DND-41 (cell line): Measurements from ENCODE around the gene SFMBT2.

Experiments
- EZH2 ChIP-seq: IDR thresholded peaks from 3 replicates; pipeline ENCODE4 v1.6.1; 2012; ENCODE audit warnings: borderline replicate concordance, low read depth, mild to moderate bottlenecking, moderate library complexity, low read length, inconsistent platforms; ENCODE audit not compliant: severe bottlenecking
- TF ChIP-seq, protein P1 (sequence below): IDR thresholded peaks from 2 replicates; pipeline ENCODE4 v1.5.1; 2012; ENCODE audit warnings: borderline replicate concordance, low read length, moderate library complexity, mild to moderate bottlenecking; ENCODE audit not compliant: poor library complexity, severe bottlenecking; ENCODE audit errors: extremely low read depth

DNA sequence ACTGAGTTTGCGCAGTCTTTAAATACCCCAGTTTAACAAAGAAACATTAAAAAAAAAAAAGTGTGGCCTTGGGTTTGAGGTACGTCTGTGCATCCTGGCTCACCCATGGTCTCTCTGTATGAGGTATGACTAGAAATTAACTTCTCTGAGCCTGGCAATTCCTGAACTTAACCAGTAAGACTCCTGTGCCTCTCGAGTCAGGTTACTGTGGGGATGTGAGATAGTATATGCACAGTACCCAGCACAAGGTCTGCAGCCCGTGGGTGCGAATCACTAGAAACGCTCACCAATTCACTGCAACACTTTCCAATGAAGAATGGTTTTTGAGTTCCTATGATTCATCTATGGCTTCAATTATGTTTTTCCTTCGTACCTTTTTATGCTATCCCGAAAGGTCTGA lies 149.9 kb downstream of the SFMBT2 start:
- TF ChIP-seq, protein P1, sequence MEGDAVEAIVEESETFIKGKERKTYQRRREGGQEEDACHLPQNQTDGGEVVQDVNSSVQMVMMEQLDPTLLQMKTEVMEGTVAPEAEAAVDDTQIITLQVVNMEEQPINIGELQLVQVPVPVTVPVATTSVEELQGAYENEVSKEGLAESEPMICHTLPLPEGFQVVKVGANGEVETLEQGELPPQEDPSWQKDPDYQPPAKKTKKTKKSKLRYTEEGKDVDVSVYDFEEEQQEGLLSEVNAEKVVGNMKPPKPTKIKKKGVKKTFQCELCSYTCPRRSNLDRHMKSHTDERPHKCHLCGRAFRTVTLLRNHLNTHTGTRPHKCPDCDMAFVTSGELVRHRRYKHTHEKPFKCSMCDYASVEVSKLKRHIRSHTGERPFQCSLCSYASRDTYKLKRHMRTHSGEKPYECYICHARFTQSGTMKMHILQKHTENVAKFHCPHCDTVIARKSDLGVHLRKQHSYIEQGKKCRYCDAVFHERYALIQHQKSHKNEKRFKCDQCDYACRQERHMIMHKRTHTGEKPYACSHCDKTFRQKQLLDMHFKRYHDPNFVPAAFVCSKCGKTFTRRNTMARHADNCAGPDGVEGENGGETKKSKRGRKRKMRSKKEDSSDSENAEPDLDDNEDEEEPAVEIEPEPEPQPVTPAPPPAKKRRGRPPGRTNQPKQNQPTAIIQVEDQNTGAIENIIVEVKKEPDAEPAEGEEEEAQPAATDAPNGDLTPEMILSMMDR, result no peak
- TF ChIP-seq EZH2, result no peak
